Sigmoid colon (tissue), 4 donors: ENCODE results near the gene OPCML.

Source experiments
- EP300 ChIP-seq, 4 donors: sonication (generic); formaldehyde crosslinking; IDR thresholded peaks; one replicate each; pipeline ENCODE4 v1.6.1; 2017; ENCODE audit warnings: antibody characterized with exemption in 4 of 4
- TF ChIP-seq, protein P1 (sequence below), 4 experiments: fragments of 450-650 bp in 3 of 4; fragments of 200-600 bp in 1 of 4; IDR thresholded peaks; one replicate each; pipeline ENCODE4 v1.5.1; 2016 to 2019; ENCODE audit warnings: antibody characterized with exemption in 4 of 4, mild to moderate bottlenecking in 3 of 4, moderate library complexity in 2 of 4

DNA sequence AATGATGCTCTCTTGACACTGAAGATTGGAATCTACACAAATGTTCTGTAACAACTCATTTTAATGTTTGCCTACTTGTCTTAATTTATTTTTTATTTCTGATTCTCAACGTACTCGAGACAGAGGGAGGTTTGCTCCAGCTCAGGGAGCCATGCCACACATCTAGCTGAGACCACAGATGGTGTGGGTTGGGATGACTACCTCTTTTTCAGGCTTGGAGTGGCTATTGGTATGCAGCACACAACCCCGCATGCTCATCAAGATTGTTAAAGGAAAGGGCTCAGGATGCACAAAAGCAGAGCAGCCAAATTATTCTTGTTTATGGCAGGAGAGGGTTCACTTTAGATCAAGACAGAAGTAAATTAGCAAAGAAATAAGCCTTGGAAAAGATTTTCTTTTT lies 424.5 kb downstream of the OPCML start:
- TF ChIP-seq, protein P1, sequence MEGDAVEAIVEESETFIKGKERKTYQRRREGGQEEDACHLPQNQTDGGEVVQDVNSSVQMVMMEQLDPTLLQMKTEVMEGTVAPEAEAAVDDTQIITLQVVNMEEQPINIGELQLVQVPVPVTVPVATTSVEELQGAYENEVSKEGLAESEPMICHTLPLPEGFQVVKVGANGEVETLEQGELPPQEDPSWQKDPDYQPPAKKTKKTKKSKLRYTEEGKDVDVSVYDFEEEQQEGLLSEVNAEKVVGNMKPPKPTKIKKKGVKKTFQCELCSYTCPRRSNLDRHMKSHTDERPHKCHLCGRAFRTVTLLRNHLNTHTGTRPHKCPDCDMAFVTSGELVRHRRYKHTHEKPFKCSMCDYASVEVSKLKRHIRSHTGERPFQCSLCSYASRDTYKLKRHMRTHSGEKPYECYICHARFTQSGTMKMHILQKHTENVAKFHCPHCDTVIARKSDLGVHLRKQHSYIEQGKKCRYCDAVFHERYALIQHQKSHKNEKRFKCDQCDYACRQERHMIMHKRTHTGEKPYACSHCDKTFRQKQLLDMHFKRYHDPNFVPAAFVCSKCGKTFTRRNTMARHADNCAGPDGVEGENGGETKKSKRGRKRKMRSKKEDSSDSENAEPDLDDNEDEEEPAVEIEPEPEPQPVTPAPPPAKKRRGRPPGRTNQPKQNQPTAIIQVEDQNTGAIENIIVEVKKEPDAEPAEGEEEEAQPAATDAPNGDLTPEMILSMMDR (IDR thresholded peaks at IDR 0.05), result no peak
- TF ChIP-seq EP300 (IDR thresholded peaks at IDR 0.05), result no peak
